HG02852 (cell line): ENCODE data around the gene REV3L.
"Not testable (repeated sequence)": the region's sequence is repeated elsewhere in the genome, so short reads cannot be mapped to it uniquely, and the experiment has no call there.

ENCODE experiments used
- ATAC-seq: cut with Tn5 transposase; IDR thresholded peaks from one replicate; pipeline ENCODE4 v1.9.1; 2021; ENCODE audit warnings: mild to moderate bottlenecking, moderate library complexity; ENCODE audit not compliant: unreplicated experiment

The REV3L gene

GRCh38 chr6:111494951-111495635 lies 12.1 kb upstream of the REV3L start:
- ATAC-seq: no peak

- ATAC-seq: no peak
Observed at GRCh38 chr6:111492499-111492898, 9.5 kb upstream of the REV3L start.

- ATAC-seq: no peak
Observed at GRCh38 chr6:111490067-111490466, 7.0 kb upstream of the REV3L start.

GRCh38 chr6:111487661-111488060 lies 4.6 kb upstream of the REV3L start:
- peak; percentile 25 for ATAC-seq

GRCh38 chr6:111486921-111487320 lies 3.9 kb upstream of the REV3L start:
- no peak for ATAC-seq

GRCh38 chr6:111486475-111486874 lies 3.5 kb upstream of the REV3L start:
- no peak for ATAC-seq

GRCh38 chr6:111485342-111485741 lies 2.3 kb upstream of the REV3L start:
- ATAC-seq: no peak

GRCh38 chr6:111484633-111484930 lies 1.6 kb upstream of the REV3L start:
- ATAC-seq: no peak

GRCh38 chr6:111483736-111484632 lies 966 bp upstream of the REV3L start:
- ATAC-seq: peak; percentile 44

- ATAC-seq: peak; percentile 16
Observed at GRCh38 chr6:111482188-111482958, 645 bp downstream of the REV3L start.

GRCh38 chr6:111481836-111482187 lies 1.2 kb downstream of the REV3L start:
- no peak for ATAC-seq

GRCh38 chr6:111480988-111481822 lies 1.8 kb downstream of the REV3L start:
- no peak for ATAC-seq

- ATAC-seq: peak; percentile 16
Observed at GRCh38 chr6:111478749-111479148, 4.3 kb downstream of the REV3L start.

GRCh38 chr6:111478064-111478476 lies 4.9 kb downstream of the REV3L start:
- ATAC-seq: no peak

GRCh38 chr6:111477481-111477938 lies 5.5 kb downstream of the REV3L start:
- ATAC-seq: no peak

GRCh38 chr6:111476061-111476460 lies 7.0 kb downstream of the REV3L start:
- ATAC-seq: not testable (repeated sequence)

- no peak for ATAC-seq
Observed at GRCh38 chr6:111474771-111475170, 8.2 kb downstream of the REV3L start.

GRCh38 chr6:111474106-111474505 lies 8.9 kb downstream of the REV3L start:
- no peak for ATAC-seq

- ATAC-seq: no peak
Observed at GRCh38 chr6:111472933-111473435, 10.0 kb downstream of the REV3L start.

GRCh38 chr6:111471958-111472357 lies 11.1 kb downstream of the REV3L start:
- ATAC-seq: no peak
